Head of caudate nucleus (tissue), 42 donors: Measurements from ENCODE around the gene ZNF74.
A peak's percentile ranks its signal among the peaks of the same experiment; 100 is the strongest.
"Not testable (repeated sequence)": the region's sequence is repeated elsewhere in the genome, so short reads cannot be mapped to it uniquely, and the experiment has no call there.

Experiments
- DNase-seq, 42 donors: peaks; one replicate each; pipeline versions ENCODE4 v3.0.0 to v3.0.0-alpha.2; 2020 to 2021; ENCODE audit warnings: mixed read lengths in 7 of 42
- intact Hi-C: fragments of 100-400 bp; cut with DNase I; formaldehyde crosslinking; loops from one replicate; pipeline ENCODE4 v1.15.0; 2022

ZNF74 gene

DNA sequence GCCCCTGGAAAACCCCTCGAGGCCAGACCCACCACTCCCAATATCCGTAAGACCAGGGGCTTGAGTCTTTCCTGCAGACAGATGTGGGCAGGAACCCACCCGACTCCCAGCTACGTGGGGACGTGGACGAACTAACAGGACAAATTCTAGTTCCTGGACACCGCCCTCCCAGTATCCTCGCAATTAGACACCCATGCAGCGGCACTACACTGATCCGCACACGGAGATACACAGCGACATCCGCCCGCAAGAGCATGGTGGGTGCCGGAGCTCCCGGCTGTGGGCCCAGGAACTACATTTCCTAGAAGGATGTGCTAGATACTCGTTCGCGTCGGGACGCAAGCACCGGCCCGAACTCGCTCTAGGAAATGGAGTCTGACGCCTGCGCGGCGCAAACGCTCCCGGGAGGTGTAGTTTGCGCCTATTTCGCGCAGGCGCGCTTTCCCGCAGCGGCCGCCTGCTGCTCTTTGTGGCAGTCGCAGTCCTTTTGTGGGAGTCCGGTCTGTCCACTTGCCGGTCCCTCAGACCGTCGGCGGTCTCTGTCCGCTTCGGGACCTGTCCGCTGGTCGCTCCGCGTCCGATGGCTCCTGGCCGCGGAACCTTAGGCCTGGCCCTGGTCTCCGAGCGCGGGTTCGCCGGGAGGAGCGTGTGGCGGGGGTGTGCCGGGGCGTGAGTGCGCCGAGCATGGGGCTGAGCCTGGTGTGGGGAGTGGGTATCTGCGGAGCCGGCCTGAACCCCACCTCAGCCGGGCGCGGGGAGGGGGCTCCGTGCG, at the start of gene ZNF74:
TSS of gene ZNF74 (plus strand) at position 447 of the 772 bp plus-strand sequence. CDS start 478 bp downstream, outside the sequence.
- intact Hi-C loops = loop anchor here (10.0 kb wide), 2 partner anchors 69 to 101 kb away; partner anchors contain the start of genes DGCR6L and KLHL22
- DNase-seq = peak; percentile 83 to 96 (median 91)

DNA sequence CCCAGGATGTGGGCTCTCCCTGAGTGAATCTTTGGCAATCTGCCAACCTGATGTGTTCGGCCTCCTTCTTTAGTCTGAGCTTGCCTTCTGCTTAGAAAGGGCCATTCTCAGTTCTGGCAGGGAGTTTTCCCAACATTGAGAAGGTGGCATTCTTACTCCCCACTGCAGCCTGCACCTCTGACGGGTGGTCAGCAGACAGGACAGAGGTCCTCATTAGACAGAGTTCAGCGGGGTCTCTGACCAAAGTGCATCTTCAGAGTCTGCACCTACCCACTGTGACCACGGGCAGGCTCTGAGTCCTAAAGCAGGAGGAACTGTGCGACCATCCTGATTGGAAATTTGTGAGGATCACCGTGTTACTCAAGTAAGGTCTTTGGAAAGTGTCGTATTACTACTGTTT, 47.4 kb upstream of the ZNF74 start:
- DNase-seq, intact Hi-C loops: not testable (repeated sequence)

DNA sequence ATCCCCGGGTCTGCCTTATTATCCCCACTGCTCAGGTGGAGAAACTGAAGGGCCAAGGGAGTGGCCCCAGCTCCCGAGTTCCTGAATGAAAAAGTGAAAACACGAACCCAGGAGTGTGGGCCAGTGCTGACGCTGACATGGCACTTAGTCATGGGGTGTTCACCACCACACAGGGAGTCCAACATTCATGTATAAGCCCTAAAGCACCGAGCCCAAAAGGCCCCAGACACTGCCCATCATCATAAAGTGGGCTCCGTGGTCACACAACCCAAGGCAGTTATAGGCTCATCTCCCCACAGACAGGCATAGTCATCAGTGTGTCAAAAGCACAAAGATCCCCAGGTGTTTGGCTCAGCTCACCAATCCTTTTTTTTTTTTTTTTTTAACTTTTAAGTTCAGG, 41.4 kb upstream of the ZNF74 start:
- intact Hi-C loops, DNase-seq: not testable (repeated sequence)

DNA sequence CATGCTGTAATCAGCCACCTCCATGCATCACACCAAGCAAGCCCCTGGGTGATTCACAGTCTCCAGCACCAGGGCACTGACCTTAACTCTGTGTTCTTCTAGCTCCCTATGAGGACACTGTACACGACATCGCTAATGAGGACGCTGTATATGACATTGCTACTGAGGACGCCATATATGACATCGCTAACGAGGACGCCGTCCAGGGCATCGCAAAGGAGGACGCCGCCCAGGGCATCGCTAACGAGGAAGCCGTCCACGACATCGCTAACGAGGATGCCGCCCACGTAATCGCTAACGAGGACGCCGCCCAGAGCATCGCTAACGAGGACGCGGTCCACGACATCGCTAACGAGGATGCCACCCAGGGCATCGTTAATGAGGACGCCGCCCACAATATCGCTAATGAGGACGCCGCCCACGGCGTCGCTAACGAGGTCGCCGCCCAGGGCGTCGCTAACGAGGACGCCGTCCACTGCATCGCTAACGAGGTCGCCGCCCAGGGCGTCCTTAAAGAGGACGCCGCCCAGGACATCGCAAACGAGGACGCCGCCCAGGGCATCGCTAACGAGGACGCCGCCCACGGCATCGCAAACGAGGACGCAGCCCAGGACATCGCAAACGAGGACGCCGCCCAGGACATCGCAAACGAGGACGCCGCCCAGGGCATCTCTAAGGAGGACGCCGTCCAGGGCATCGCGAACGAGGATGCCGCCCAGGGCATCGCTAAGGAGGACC, 39.5 kb upstream of the ZNF74 start:
- DNase-seq = no peak
- intact Hi-C loops = no loop called here

DNA sequence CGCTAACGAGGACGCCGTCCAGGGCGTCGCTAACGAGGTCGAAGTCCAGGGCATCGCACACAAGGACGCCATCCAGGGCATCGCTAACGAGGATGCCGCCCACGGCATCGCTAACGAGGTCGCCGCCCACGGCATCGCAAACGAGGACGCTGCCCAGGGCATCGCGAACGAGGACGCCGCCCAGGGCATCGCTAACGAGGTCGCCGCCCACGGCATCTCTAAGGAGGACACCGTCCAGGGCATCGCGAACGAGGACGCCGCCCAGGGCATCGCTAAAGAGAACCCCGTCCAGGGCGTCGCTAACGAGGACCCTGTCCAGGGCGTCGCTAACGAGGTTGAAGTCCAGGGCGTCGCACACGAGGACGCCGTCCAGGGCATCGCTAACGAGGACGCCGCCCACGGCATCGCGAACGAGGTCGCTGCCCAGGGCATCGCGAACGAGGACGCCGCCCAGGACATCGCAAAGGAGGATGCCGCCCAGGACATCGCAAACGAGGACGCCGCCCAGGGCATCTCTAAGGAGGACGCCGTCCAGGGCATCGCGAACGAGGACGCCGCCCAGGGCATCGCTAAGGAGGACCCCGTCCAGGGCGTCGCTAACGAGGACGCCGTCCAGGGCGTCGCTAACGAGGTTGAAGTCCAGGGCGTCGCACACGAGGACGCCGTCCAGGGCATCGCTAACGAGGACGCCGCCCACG, 37.9 kb upstream of the ZNF74 start:
- DNase-seq, intact Hi-C loops: not testable (repeated sequence)

DNA sequence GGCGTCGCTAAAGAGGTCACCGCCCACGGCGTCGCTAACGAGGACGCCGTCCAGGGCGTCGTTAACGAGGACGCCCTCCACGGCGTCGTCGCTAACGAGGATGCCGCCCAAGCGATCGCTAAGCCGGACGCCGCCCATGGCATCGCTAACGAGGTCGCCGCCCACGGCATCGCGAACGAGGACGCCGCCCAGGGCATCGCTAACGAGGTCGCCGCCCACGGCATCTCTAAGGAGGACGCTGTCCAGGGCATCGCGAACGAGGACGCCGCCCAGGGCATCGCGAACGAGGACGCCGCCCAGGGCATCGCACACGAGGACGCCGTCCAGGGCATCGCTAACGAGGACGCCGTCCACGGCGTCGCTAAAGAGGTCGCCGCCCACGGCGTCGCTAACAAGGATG, 37.0 kb upstream of the ZNF74 start:
- DNase-seq, intact Hi-C loops: not testable (repeated sequence)

DNA sequence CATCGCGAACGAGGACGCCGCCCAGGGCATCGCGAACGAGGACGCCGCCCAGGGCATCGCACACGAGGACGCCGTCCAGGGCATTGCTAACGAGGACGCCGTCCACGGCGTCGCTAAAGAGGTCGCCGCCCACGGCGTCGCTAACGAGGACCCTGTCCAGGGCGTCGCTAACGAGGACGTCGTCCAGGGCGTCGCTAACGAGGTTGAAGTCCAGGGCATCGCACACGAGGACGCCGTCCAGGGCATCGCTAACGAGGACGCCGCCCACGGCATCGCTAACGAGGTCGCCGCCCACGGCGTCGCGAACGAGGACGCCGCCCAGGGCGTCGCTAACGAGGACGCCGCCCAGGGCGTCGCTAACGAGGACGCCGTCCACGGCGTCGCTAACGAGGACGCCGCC, 36.0 kb upstream of the ZNF74 start:
- DNase-seq, intact Hi-C loops: not testable (repeated sequence)

DNA sequence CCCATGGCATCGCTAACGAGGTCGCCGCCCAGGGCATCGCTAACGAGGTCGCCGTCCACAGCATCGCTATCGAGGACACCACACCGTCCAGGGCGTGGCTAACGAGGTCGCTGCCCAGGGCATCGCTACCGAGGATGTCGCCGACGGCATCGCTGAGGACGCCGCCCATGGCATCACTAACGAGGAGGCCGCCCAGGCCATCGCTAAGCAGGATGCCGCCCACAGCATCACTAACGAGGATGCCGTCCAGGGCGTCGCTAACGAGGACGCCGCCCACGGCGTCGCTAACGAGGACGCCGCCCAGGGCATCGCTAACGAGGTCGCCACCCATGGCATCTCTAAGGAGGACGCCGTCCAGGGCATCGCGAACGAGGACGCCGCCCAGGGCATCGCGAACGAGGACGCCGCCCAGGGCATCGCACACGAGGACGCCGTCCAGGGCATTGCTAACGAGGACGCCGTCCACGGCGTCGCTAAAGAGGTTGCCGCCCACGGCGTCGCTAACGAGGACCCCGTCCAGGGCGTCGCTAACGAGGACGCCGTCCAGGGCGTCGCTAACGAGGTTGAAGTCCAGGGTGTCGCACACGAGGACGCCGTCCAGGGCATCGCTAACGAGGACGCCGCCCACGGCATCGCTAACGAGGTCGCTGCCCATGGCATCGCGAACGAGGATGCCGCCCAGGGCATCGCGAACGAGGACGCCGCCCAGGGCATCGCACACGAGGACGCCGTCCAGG, 35.3 kb upstream of the ZNF74 start:
- intact Hi-C loops, DNase-seq: not testable (repeated sequence)

DNA sequence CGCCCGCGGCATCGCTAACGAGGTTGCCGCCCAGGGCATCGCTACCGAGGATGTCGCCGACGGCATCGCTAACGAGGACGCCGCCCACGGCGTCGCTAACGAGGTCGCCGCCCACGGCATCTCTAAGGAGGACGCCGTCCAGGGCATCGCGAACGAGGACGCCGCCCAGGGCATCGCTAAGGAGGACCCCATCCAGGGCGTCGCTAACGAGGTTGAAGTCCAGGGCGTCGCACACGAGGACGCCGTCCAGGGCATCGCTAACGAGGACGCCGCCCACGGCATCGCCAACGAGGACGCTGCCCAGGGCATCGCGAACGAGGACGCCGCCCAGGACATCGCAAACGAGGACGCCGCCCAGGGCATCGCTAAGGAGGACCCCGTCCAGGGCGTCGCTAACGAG, 33.7 kb upstream of the ZNF74 start:
- intact Hi-C loops, DNase-seq: not testable (repeated sequence)

DNA sequence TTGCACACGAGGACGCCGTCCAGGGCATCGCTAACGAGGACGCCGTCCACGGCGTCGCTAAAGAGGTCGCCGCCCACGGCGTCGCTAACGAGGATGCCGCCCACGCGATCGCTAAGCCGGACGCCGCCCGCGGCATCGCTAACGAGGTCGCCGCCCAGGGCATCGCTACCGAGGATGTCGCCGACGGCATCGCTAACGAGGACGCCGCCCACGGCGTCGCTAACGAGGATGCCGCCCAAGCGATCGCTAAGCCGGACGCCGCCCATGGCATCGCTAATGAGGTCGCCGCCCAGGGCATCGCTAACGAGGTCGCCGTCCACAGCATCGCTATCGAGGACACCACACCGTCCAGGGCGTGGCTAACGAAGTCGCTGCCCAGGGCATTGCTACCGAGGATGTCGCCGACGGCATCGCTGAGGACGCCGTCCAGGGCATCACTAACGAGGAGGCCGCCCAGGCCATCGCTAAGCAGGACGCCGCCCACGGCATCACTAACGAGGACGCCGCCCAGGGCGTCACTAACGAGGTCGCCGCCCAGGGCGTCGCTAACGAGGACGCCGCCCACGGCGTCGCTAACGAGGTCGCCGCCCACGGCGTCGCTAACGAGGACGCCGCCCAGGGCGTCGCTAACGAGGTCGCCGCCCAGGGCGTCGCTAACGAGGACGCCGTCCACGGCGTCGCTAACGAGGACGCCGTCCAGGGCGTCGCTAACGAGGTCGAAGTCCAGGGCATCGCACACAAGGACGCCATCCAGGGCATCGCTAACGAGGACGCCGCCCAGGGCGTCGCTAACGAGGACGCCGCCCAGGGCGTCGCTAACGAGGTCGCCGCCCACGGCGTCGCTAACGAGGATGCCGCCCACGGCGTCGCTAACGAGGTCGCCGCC, 32.8 kb upstream of the ZNF74 start:
- intact Hi-C loops, DNase-seq: not testable (repeated sequence)

DNA sequence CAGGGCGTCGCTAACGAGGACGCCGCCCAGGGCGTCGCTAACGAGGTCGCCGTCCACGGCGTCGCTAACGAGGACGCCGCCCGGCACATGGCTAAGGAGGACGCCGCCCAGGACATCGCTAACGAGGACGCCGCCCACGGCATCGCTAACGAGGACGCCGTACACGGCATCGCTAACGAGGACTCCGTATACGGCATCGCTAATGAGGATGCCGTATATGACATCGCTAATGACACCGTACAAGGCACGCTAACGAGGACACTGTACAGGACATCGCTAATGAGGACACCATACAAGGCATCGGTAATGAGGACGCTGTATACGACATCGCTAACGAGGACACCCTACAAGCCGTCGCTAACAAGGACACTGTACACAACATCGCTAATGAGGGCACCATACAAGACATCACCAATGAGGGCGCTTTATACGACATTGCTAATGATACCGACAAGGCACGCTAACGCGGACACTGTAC, 32.2 kb upstream of the ZNF74 start:
- DNase-seq, intact Hi-C loops: not testable (repeated sequence)

DNA sequence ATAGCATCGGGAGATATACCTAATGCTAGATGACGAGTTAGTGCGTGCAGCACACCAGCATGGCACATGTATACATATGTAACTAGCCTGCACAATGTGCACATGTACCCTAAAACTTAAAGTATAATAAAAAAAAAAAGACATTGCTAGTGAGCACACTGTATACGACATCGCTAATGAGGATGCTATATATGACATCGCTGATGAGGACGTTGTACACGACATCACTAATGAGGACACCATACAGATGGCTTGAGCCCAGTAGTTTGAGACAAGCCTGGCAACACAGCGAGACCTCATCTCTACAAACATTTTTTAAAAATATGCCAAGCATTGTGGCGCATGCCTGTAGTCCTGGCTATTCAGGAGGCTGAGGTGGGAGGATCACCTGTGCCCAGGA, 31.5 kb upstream of the ZNF74 start:
- intact Hi-C loops, DNase-seq: not testable (repeated sequence)

DNA sequence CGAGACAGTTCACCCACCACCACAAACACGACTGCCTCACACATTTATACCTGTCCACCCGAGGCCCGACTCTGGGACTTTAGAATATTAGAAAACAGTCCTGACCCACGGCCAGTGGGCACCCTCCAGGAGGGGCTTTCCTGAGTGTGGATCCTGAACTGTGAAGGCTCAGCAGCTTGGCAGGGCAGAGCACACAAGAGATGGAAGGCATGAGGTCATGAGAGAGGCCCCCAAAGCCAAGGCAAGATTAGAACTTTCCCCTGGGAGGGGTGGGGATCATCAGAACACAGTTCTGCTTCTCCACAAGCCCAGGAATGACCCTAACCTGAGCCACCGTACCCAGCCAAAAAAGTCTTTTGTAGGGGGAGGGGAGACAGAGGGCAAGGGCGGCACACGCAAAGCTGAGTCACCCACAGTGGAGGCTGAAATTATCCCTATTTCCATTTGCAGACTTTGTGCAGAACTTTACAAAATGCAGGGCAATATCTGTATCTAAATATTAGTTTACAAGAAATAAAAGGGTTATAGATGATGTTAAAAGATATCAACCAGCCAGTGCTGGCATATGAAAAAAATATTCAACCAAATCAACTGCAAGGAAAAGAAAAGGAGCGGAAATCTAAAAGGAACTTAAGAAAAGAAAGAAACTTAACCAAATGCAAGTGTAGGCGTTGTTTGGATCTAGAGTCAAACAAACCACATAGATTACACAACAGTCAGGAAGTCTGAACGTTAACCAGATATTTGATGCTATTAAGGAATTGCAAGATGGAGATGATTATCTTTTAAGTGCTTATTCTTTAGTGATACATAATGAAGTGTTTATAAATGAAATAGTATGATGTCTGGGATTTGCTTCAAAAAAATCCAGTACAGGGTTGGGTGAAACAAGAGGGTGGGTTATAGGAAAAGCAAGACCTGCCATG, 29.4 kb upstream of the ZNF74 start:
- DNase-seq, intact Hi-C loops: not testable (repeated sequence)

DNA sequence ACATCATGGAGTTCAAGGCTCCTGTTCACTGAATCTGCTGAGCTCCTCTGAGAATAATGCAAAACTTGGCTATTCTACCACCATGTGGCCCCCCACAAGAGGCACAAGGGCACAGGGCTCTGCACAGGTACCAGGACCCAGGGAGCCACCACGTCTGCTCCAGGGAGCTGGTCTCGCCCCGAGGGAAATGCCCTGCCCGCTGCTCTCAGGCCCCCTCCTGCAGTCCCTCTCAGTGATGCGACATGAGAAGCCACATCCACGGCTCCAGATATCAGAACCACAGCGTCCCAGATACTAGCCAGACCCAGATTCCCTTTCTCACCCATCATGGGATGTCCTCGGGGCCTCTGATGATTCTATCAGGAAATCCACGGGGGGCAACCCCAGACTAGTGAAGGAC, 27.1 kb upstream of the ZNF74 start:
- intact Hi-C loops, DNase-seq: not testable (repeated sequence)

DNA sequence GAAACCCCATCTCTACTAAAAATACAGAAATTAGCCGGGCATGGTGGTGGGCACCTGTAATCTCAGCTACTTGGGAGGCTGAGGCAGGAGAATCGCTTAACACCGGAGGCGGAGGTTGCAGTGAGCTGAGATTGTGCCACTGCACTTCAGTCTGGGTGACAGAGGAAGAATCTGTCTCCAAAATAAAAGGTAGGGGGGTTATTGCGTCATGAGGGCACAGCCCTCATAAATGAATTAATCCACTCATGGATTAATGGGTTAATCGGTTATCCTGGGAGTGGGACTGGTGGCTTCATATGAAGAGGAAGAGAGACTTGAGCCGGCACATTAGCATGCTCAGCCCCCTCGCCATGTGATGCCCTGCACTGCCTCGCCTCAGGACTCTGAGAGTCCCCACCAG, 25.1 kb upstream of the ZNF74 start:
- intact Hi-C loops = not testable (repeated sequence)
- DNase-seq = peak in 1 of 42 donors; percentile 2

DNA sequence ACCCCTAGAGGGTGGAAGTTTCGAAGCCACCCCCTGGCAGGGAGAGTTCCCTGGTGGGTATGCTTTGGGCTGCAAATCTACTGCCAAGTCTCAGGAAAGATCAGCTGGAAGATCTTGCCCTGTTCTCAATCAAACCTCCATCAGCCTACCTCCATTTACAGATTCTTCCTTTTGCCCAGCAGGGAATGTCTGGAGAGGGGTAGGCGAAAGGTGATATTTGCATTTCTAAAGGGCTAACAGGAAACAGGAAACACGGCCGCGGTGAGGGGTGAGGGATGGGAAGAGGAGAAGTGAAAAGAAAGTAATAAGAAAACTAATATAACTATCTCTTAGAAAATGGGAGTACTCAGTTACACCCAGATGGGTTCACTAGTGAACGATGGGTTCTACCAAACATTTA, 22.3 kb upstream of the ZNF74 start:
- intact Hi-C loops = not testable (repeated sequence)

DNA sequence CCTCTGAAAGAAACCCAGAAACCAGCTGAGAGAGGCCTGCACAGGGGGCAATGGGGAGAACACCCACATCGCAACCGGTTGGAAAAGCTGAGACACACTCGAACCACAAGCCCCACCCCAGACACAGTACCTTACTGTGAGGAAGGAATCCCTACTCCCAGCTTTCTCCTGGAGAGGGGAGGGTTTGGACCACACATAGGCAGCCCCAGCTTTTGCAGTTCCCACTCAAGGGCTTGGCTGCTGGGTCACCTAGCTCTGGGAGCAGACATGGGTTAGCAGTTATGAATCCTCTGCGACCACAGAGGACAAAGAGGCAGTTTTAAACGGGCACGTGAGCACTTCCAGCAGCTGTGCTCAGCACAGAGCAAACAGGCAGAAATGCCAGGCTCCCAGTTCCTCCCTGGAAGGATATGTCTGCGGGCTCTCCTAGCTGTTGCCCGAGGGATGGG, 21.5 kb upstream of the ZNF74 start:
- DNase-seq = peak in 1 of 42 donors; percentile 17
- intact Hi-C loops = not testable (repeated sequence)

More for the DNA sequence above, 22.3 kb upstream of the ZNF74 start:
- DNase-seq = not testable (repeated sequence)
